ENCODE data around the gene SLC2A14. TPM values are rescaled to one million over a fixed set of nuclear protein-coding genes. Genes with fewer than 3 reads are reported as not detected.

The SLC2A14 gene
- polyA plus RNA-seq, 1 donor (not counting 4 experiments of a cell fraction or from before 2014, with no cell fraction given) = 0.51 TPM

GRCh38 chr12:7782055-7782454 is 90.7 kb downstream of the SLC2A14 start:
- dilution Hi-C loops (cut with MboI; ENCODE audit: extremely low pct_ligation_motif_present, low sequenced_read_pairs) = no loop called here
- FAIRE-seq (no peak), DNase-seq (ENCODE audit: low read depth, low spot score) (no peak)
- Histone ChIP-seq H3K4me2 (ENCODE audit: control insufficient read depth, extremely low read depth, insufficient read depth, low read depth, low read length) (no peak overlapping the region), H3K36me3 (ENCODE audit: control insufficient read depth in 2 of 2, extremely low read depth in 1 of 2, insufficient read depth in 2 of 2, low read length in 2 of 2) (no peaks in the 10 kb centered on the region), H3K9me3 (ENCODE audit: control insufficient read depth, low read depth, low read length) (no peaks in the 10 kb centered on the region), H4K20me1 (ENCODE audit: control insufficient read depth, extremely low read depth, insufficient read depth, low read length) (no peaks in the 10 kb centered on the region), H3K4me1 (ENCODE audit: control insufficient read depth, extremely low read depth, insufficient read depth, low read length) (no peaks in the 10 kb centered on the region), H3K27me3 (ENCODE audit: control insufficient read depth, extremely low read depth, insufficient read depth, low read length) (no peaks in the 10 kb centered on the region), H3K4me3 (ENCODE audit: control insufficient read depth in 2 of 3, extremely low read depth in 1 of 3, insufficient read depth in 2 of 3, low read depth in 1 of 3, low read length in 3 of 3) (no peak overlapping the region), H3K9ac (ENCODE audit: control insufficient read depth, extremely low read depth, insufficient read depth, low read length) (no peak overlapping the region), H3K9me1 (ENCODE audit: control insufficient read depth, extremely low read depth, insufficient read depth, low read length) (no peaks in the 10 kb centered on the region), H2AFZ (ENCODE audit: control insufficient read depth, low read length) (no peak overlapping the region), H3K79me2 (ENCODE audit: control insufficient read depth, insufficient read depth, low read length) (no peaks in the 10 kb centered on the region), H3K27ac (ENCODE audit: control insufficient read depth, insufficient read depth, low read length) (no peak overlapping the region)
- TF ChIP-seq EZH2 (IDR thresholded peaks at IDR 0.05; ENCODE audit: low read length) = no peak
- TF ChIP-seq CTCF (optimal IDR thresholded peaks at IDR 0.05 in 1 of 3, IDR thresholded peaks at IDR 0.05 in 1 of 3, conservative IDR thresholded peaks at IDR 0.05 in 1 of 3; ENCODE audit: extremely low read depth in 1 of 3, insufficient read depth in 2 of 3, low read length in 3 of 3) = no peak

DNA sequence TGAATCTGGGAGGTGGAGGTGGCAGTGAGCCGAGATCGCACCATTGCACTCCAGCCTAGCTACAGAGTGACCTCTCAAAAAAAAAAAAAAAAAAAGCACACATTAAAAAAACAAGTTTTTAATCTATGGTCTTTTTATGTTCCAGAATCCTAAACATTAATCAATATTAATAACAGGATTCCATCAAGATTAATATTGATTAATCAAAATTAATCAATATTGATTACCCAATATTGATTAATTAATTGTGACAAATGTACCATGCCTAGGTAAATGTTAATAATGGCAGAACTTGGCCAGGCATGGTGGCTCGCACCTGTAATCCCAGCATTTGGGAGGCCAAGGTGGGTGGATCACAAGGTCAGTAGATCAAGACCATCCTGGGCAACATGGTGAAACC is 91.4 kb downstream of the SLC2A14 start:
- H2AFZ ChIP-seq (ENCODE audit: control insufficient read depth, low read length) = no peak overlapping the region
- dilution Hi-C loops (cut with MboI; ENCODE audit: extremely low pct_ligation_motif_present, low sequenced_read_pairs) = no loop called here
- no peak overlapping the region for H3K4me2 ChIP-seq (ENCODE audit: control insufficient read depth, extremely low read depth, insufficient read depth, low read depth, low read length)
- no peak overlapping the region for H3K9ac ChIP-seq (ENCODE audit: control insufficient read depth, extremely low read depth, insufficient read depth, low read length)
- no peaks in the 10 kb centered on the region for H4K20me1 ChIP-seq (ENCODE audit: control insufficient read depth, extremely low read depth, insufficient read depth, low read length)
- no peak overlapping the region for H3K4me3 ChIP-seq (ENCODE audit: control insufficient read depth in 2 of 3, extremely low read depth in 1 of 3, insufficient read depth in 2 of 3, low read depth in 1 of 3, low read length in 3 of 3)
- TF ChIP-seq EZH2 (IDR thresholded peaks at IDR 0.05; ENCODE audit: low read length) (no peak), CTCF (optimal IDR thresholded peaks at IDR 0.05 in 1 of 3, IDR thresholded peaks at IDR 0.05 in 1 of 3, conservative IDR thresholded peaks at IDR 0.05 in 1 of 3; ENCODE audit: extremely low read depth in 1 of 3, insufficient read depth in 2 of 3, low read length in 3 of 3) (no peak)
- no peaks in the 10 kb centered on the region for H3K79me2 ChIP-seq (ENCODE audit: control insufficient read depth, insufficient read depth, low read length)
- DNase-seq (ENCODE audit: low read depth, low spot score) (no peak), FAIRE-seq (no peak)
- no peaks in the 10 kb centered on the region for H3K36me3 ChIP-seq (ENCODE audit: control insufficient read depth in 2 of 2, extremely low read depth in 1 of 2, insufficient read depth in 2 of 2, low read length in 2 of 2)
- H3K4me1 ChIP-seq (ENCODE audit: control insufficient read depth, extremely low read depth, insufficient read depth, low read length) = no peaks in the 10 kb centered on the region
- H3K9me1 ChIP-seq (ENCODE audit: control insufficient read depth, extremely low read depth, insufficient read depth, low read length) = no peaks in the 10 kb centered on the region
- H3K9me3 ChIP-seq (ENCODE audit: control insufficient read depth, low read depth, low read length) = no peaks in the 10 kb centered on the region
- no peak overlapping the region for H3K27ac ChIP-seq (ENCODE audit: control insufficient read depth, insufficient read depth, low read length)
- no peaks in the 10 kb centered on the region for H3K27me3 ChIP-seq (ENCODE audit: control insufficient read depth, extremely low read depth, insufficient read depth, low read length)
